HFF-Myc (cell line): Measurements from ENCODE around the gene OR4K14.

Source experiments
- DNase-seq: peaks from one replicate; pipeline ENCODE4 v3.0.0-alpha.2; 2011; ENCODE audit warnings: low read depth; ENCODE audit errors: extremely low read depth
- H3K4me3 ChIP-seq: replicated peaks from 2 replicates; pipeline ENCODE4 v1.5.1; 2011; ENCODE audit warnings: low read depth, mild to moderate bottlenecking, control low read depth, low read length
- TF ChIP-seq, protein P1 (sequence below): IDR thresholded peaks from 2 replicates; pipeline ENCODE4 v1.5.1; 2012; ENCODE audit warnings: mild to moderate bottlenecking, low read depth, low read length, control low read depth; ENCODE audit errors: missing control alignments

The OR4K14 gene

GRCh38 chr14:20019257-20019865, at the start of gene OR4K14:
Gene OR4K14 (minus strand): TSS chr14:20019307. CDS start chr14:20015193, 4,114 bp downstream.
- TF ChIP-seq, protein P1, sequence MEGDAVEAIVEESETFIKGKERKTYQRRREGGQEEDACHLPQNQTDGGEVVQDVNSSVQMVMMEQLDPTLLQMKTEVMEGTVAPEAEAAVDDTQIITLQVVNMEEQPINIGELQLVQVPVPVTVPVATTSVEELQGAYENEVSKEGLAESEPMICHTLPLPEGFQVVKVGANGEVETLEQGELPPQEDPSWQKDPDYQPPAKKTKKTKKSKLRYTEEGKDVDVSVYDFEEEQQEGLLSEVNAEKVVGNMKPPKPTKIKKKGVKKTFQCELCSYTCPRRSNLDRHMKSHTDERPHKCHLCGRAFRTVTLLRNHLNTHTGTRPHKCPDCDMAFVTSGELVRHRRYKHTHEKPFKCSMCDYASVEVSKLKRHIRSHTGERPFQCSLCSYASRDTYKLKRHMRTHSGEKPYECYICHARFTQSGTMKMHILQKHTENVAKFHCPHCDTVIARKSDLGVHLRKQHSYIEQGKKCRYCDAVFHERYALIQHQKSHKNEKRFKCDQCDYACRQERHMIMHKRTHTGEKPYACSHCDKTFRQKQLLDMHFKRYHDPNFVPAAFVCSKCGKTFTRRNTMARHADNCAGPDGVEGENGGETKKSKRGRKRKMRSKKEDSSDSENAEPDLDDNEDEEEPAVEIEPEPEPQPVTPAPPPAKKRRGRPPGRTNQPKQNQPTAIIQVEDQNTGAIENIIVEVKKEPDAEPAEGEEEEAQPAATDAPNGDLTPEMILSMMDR = no peak
- DNase-seq = no peak
- no peak within 1 kb of the TSS for H3K4me3 ChIP-seq

DNA sequence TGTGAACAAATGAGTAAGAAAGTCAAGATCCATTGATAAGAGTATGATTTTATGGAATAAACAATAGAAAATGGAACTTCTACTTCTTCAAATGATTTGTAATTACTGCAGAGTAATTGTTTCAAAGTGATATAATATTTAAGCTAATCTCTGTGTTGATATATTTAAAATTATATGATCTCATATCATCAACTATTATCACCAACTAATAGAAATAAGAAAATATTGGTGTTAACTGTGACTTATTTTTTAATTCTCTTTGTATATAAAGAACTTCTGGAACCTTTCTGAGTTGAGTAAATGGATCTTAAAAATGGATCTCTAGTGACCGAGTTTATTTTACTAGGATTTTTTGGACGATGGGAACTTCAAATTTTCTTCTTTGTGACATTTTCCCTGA, 40.6 kb upstream of the OR4K14 start, which contains the start of gene OR4L1:
Gene OR4L1 (plus strand): TSS at position 301 of the 400 bp plus-strand sequence. CDS start 0 bp downstream, at position 301.
- TF ChIP-seq, protein P1 = no peak
- DNase-seq = no peak
- no peak within 1 kb of the TSS for H3K4me3 ChIP-seq

- TF ChIP-seq, protein P1 = no peak
- no peak for DNase-seq
- no peak overlapping the region for H3K4me3 ChIP-seq
These were observed 29.1 kb upstream of the OR4K14 start for GRCh38 chr14:20048202-20048601.

DNA sequence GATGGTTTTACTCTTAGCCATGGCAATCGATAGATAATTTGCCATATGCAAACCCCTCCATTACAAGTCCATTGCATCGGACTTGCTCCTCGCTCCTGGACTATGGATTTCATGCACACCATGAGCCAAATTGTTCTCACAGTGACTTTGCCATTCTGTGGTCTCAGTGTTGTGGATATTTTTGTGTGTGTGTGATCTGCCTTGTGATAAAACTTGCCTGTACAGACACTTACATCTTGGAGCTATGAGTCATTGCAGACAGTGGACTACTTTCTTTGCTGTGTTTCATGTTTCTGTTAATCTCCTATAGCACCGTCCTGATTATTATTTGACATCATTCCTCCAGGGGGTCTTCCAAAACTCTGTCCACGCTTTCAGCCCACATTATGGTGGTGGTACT, 25.1 kb upstream of the OR4K14 start:
- no peak for DNase-seq
- TF ChIP-seq, protein P1 = no peak
- no peak overlapping the region for H3K4me3 ChIP-seq

DNA sequence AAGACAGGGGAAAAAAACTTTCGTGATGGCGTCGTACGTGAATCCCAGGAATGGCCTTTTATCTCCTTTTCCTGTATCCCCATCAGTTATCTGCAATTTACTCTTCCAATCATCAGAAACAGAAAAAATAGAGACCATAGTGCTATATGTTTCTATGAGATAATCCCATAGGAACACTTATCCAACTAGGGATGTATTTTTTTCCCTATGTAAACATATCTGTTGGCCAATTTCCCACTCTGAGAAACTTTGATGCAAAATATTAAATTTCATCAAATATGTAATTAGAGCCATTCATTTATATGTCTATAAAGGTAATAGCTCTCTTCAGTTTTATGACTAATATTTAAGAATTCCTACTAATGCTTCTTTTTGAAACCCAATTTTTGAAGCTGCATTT, 16.8 kb upstream of the OR4K14 start, which contains the start of gene OR4K13:
Gene OR4K13 (minus strand): TSS at position 101 of the 400 bp plus-strand sequence. CDS start 1,280 bp downstream, outside the sequence.
- TF ChIP-seq, protein P1 = no peak
- no peak for DNase-seq
- H3K4me3 ChIP-seq = no peak within 1 kb of the TSS

DNA sequence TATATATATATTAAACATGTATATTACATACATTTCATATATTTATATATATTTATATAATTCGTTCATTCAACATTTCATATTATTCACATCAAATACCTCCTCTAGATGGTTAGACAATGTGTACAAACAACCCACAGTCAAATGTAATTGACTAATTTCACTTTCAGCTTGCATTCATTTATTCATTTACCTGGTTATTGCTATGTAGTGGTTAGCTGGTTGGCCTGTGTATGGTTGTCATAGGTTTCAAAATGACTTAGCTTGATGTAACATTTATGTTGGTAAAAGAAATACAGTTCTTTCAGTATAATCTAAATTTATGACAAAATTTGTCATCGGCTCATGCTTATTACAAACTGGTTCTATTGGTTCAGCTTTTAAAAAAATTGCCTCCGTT, 16.3 kb upstream of the OR4K14 start:
- no peak overlapping the region for H3K4me3 ChIP-seq
- DNase-seq = no peak
- TF ChIP-seq, protein P1 = no peak
